ENCODE measurements around the gene ABRAXAS1. TPM values are rescaled to one million over a fixed set of nuclear protein-coding genes. Genes with fewer than 3 reads are reported as not detected.

The ABRAXAS1 gene
- polyA plus RNA-seq, 1 of the 3 experiments (the other 2 are of a cell fraction) = 4.9 TPM

DNA sequence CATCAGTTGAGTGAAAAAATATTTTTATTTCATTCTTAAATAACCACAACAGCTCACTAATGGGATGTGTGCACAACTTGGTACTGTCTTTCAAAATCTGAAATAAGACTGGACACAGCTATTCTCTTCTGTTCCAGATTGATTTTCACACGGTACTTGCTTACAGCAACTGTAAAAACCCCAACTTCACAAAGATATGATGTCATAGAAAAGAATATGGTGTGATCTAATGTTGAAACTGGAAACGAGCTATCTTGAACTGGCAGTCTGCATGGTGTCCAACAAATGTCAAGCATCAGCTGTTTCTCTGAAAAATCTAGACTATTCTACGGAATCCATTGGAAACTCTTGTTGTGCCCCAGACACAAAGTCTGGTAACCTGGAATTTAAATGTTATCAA, 44.0 kb downstream of the ABRAXAS1 start (continued):
- TF ChIP-seq, protein P1, sequence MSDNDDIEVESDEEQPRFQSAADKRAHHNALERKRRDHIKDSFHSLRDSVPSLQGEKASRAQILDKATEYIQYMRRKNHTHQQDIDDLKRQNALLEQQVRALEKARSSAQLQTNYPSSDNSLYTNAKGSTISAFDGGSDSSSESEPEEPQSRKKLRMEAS (IDR thresholded peaks at IDR 0.05; ENCODE audit: low read depth) = no peak
- TF ChIP-seq RFX5 (IDR thresholded peaks at IDR 0.05; ENCODE audit: low read length) = no peak

DNA sequence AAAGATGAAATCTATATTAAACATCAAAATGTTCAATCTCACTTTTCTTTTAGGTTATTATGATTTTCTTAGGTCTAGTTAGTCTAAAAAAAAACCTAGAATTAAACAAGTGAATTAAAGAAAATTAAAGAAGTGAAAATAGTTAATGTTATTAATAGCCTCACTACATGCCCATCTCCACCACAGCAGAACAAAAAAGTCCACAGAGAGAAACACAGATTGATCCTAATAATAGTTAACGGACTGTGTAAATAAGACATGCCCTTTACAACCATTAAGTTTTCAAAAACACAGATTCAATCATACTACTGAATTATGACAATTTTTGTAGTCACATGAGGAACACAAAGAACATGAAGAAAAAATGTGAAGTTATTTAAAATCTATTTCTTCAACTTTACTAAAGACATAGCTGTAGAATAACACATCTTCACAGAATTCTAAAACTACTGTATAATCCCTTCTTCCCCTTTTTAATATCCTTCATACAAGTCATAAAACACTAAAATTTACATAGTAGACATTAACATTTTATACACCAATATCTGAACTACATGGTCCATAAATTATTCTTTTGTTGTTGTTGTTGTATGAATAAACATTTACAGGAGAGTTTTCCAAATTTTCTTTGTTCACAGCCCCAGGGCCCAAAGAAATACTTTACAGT, 44.6 kb downstream of the ABRAXAS1 start:
- Histone ChIP-seq H3K9me2 (no peaks in the 10 kb centered on the region), H3K36me3 (replicated peaks in 1 of 2; ENCODE audit: control insufficient read depth in 1 of 2, insufficient read depth in 2 of 2, low read length in 1 of 2) (peaks cover 21 to 47% of the 10 kb centered on the region in 2 experiments), H3K27ac (ENCODE audit: low read depth in 2 of 2, low read length in 1 of 2) (no peak overlapping the region), H2AFZ (ENCODE audit: low read depth) (no peak overlapping the region), H3K4me1 (ENCODE audit: control insufficient read depth in 1 of 2, insufficient read depth in 2 of 2, low read depth in 1 of 2, low read length in 1 of 2) (no peaks in the 10 kb centered on the region), H3K9me3 (no peaks in the 10 kb centered on the region), H3K79me2 (ENCODE audit: insufficient read depth) (no peaks in the 10 kb centered on the region), H3K4me2 (no peak overlapping the region), H3K9ac (no peak overlapping the region), H4K20me1 (ENCODE audit: insufficient read depth) (no peaks in the 10 kb centered on the region), H3K27me3 (ENCODE audit: insufficient read depth) (no peaks in the 10 kb centered on the region), H3K4me3 (ENCODE audit: low read depth in 2 of 2, low read length in 1 of 2) (no peak overlapping the region), H3F3A (replicated peaks; ENCODE audit: insufficient read depth) (no peaks in the 10 kb centered on the region)
- TF ChIP-seq POLR2AphosphoS5 (IDR thresholded peaks at IDR 0.05; ENCODE audit: low read depth, low read length) (no peak), TAF1 (IDR thresholded peaks at IDR 0.05; ENCODE audit: borderline replicate concordance, low read depth, low read length) (no peak), TEAD4 (IDR thresholded peaks at IDR 0.05; ENCODE audit: borderline replicate concordance, insufficient read depth) (no peak), FOXM1 (IDR thresholded peaks at IDR 0.05; ENCODE audit: low read depth) (no peak), RCOR1 (IDR thresholded peaks at IDR 0.05; ENCODE audit: low read length) (no peak), NRF1 (IDR thresholded peaks at IDR 0.05; ENCODE audit: low read depth, low read length) (no peak)
- TF ChIP-seq, protein P2, sequence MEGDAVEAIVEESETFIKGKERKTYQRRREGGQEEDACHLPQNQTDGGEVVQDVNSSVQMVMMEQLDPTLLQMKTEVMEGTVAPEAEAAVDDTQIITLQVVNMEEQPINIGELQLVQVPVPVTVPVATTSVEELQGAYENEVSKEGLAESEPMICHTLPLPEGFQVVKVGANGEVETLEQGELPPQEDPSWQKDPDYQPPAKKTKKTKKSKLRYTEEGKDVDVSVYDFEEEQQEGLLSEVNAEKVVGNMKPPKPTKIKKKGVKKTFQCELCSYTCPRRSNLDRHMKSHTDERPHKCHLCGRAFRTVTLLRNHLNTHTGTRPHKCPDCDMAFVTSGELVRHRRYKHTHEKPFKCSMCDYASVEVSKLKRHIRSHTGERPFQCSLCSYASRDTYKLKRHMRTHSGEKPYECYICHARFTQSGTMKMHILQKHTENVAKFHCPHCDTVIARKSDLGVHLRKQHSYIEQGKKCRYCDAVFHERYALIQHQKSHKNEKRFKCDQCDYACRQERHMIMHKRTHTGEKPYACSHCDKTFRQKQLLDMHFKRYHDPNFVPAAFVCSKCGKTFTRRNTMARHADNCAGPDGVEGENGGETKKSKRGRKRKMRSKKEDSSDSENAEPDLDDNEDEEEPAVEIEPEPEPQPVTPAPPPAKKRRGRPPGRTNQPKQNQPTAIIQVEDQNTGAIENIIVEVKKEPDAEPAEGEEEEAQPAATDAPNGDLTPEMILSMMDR (IDR thresholded peaks at IDR 0.05) = no peak
- ChIA-PET CTCF (no interaction called here), POLR2A (no interaction called here)
- DNase-seq = no peak
- 95% methylated on average over 1 of the region's 1 CpG for WGBS (ENCODE audit: low lambda C conversion rate)

DNA sequence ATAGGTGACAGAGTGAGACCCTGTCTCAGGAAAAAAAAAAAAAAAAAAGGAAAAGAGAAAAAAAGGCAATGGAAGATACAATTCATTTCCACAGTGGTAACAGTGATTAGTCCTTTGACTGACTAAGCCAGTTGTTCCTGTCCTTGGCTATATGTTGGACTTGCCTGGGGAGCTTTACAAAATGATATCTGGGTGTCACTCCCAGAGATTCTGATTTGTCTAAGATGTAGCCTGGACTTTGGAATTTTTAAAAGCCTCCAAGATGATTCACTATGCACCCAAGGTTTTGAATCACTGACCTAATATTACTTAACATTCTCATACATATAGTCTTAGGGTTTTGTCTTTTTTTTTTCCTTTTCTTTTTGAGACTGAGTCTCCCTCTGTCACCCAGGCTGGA, 46.2 kb downstream of the ABRAXAS1 start:
- TF ChIP-seq, protein P3, sequence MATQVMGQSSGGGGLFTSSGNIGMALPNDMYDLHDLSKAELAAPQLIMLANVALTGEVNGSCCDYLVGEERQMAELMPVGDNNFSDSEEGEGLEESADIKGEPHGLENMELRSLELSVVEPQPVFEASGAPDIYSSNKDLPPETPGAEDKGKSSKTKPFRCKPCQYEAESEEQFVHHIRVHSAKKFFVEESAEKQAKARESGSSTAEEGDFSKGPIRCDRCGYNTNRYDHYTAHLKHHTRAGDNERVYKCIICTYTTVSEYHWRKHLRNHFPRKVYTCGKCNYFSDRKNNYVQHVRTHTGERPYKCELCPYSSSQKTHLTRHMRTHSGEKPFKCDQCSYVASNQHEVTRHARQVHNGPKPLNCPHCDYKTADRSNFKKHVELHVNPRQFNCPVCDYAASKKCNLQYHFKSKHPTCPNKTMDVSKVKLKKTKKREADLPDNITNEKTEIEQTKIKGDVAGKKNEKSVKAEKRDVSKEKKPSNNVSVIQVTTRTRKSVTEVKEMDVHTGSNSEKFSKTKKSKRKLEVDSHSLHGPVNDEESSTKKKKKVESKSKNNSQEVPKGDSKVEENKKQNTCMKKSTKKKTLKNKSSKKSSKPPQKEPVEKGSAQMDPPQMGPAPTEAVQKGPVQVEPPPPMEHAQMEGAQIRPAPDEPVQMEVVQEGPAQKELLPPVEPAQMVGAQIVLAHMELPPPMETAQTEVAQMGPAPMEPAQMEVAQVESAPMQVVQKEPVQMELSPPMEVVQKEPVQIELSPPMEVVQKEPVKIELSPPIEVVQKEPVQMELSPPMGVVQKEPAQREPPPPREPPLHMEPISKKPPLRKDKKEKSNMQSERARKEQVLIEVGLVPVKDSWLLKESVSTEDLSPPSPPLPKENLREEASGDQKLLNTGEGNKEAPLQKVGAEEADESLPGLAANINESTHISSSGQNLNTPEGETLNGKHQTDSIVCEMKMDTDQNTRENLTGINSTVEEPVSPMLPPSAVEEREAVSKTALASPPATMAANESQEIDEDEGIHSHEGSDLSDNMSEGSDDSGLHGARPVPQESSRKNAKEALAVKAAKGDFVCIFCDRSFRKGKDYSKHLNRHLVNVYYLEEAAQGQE (IDR thresholded peaks at IDR 0.05; ENCODE audit: low read depth, low read length) = no peak
- TF ChIP-seq TAF1 (IDR thresholded peaks at IDR 0.05; ENCODE audit: borderline replicate concordance, low read depth, low read length) (no peak), MXI1 (IDR thresholded peaks at IDR 0.05; ENCODE audit: low read depth, low read length) (no peak), NRF1 (IDR thresholded peaks at IDR 0.05; ENCODE audit: low read depth, low read length) (no peak)
- Histone ChIP-seq H3K9me2 (no peaks in the 10 kb centered on the region), H3K4me3 (ENCODE audit: low read depth in 2 of 2, low read length in 1 of 2) (no peak overlapping the region), H4K20me1 (ENCODE audit: insufficient read depth) (no peaks in the 10 kb centered on the region), H2AFZ (ENCODE audit: low read depth) (no peak overlapping the region), H3K4me2 (no peak overlapping the region), H3K27ac (ENCODE audit: low read depth in 2 of 2, low read length in 1 of 2) (no peak overlapping the region), H3K36me3 (replicated peaks in 1 of 2; ENCODE audit: control insufficient read depth in 1 of 2, insufficient read depth in 2 of 2, low read length in 1 of 2) (peaks cover 18 to 47% of the 10 kb centered on the region in 2 experiments), H3F3A (replicated peaks; ENCODE audit: insufficient read depth) (no peaks in the 10 kb centered on the region), H3K9ac (no peak overlapping the region), H3K4me1 (ENCODE audit: control insufficient read depth in 1 of 2, insufficient read depth in 2 of 2, low read depth in 1 of 2, low read length in 1 of 2) (no peaks in the 10 kb centered on the region), H3K27me3 (ENCODE audit: insufficient read depth) (no peaks in the 10 kb centered on the region), H3K9me3 (no peaks in the 10 kb centered on the region), H3K79me2 (ENCODE audit: insufficient read depth) (no peaks in the 10 kb centered on the region)
- ChIA-PET POLR2A (no interaction called here), CTCF (no interaction called here)
- DNase-seq = no peak

Measured in SK-N-SH (cell line).